GM19324 (cell line): Measurements from ENCODE around the gene CBX4.

Source experiments
- ATAC-seq: cut with Tn5 transposase; IDR thresholded peaks from one replicate; pipeline ENCODE4 v1.9.1; 2021; ENCODE audit warnings: mild to moderate bottlenecking, moderate library complexity; ENCODE audit not compliant: unreplicated experiment, low FRiP score

Gene CBX4

GRCh38 chr17:79791735-79792161 lies 47.5 kb downstream of the CBX4 start:
- ATAC-seq = no peak

- no peak for ATAC-seq
These were observed 48.2 kb downstream of the CBX4 start for GRCh38 chr17:79790805-79791734.

- ATAC-seq = no peak
These were observed 49.1 kb downstream of the CBX4 start for GRCh38 chr17:79789943-79790804.

- ATAC-seq = no peak
These were observed 50.0 kb downstream of the CBX4 start for GRCh38 chr17:79788989-79789942.

- ATAC-seq = no peak
These were observed 50.8 kb downstream of the CBX4 start for GRCh38 chr17:79788455-79788854.

GRCh38 chr17:79786930-79787643 lies 52.2 kb downstream of the CBX4 start:
- no peak for ATAC-seq

GRCh38 chr17:79785900-79786810 lies 53.1 kb downstream of the CBX4 start:
- ATAC-seq = no peak

GRCh38 chr17:79785017-79785899 lies 54.0 kb downstream of the CBX4 start:
- ATAC-seq = no peak

GRCh38 chr17:79784353-79785016 lies 54.8 kb downstream of the CBX4 start:
- no peak for ATAC-seq

GRCh38 chr17:79783891-79784290 lies 55.3 kb downstream of the CBX4 start:
- no peak for ATAC-seq
